Cardiac muscle cell (in vitro differentiated cells and primary cell): Measurements from ENCODE around the gene PRRG2. TPM values are rescaled to one million over a fixed set of nuclear protein-coding genes. Genes with fewer than 3 reads are reported as not detected.

Experiments
- DNase-seq, 2 donors: peaks; one replicate each; pipeline versions ENCODE4 v3.0.0 to v3.0.0-alpha.2; 2010 to 2017; ENCODE audit warnings: low read depth in 1 of 2, low spot score in 1 of 2
- H3K27ac ChIP-seq: fragments of 200-600 bp; sonication (generic); 2 replicates; pipeline ENCODE4 v1.5.1; 2016
- H3K27me3 ChIP-seq: fragments of 200-600 bp; sonication (generic); 2 replicates; pipeline ENCODE4 v1.6.0; 2016; ENCODE audit warnings: control low read depth
- H3K36me3 ChIP-seq: fragments of 200-600 bp; sonication (generic); 2 replicates; pipeline ENCODE4 v1.5.1; 2016; ENCODE audit warnings: control low read depth
- H3K4me1 ChIP-seq: fragments of 200-600 bp; sonication (generic); 2 replicates; pipeline ENCODE4 v1.8.1; 2017; ENCODE audit warnings: low read depth, mild to moderate bottlenecking, mixed run types
- H3K4me3 ChIP-seq: fragments of 200-600 bp; sonication (generic); 2 replicates; pipeline ENCODE4 v1.5.1; 2016; ENCODE audit warnings: mild to moderate bottlenecking
- H3K9me3 ChIP-seq: fragments of 200-600 bp; sonication (generic); 2 replicates; pipeline ENCODE4 v1.5.1; 2017; ENCODE audit warnings: low read depth, mild to moderate bottlenecking, control low read depth
- polyA plus RNA-seq: library from polyadenylated mRNA; unstranded; fragments of >200 nt; fragmentation: Nextera tagmentation; extraction: Ambion mirVana; gene quantifications from 2 replicates; pipeline ENCODE4 v1.2.1, GENCODE V29; 2016
- total RNA-seq: library from RNA; depleted of rRNA; stranded (reverse); fragments of >200 nt; gene quantifications from 2 replicates; pipeline ENCODE4 v1.2.3, GENCODE V29; 2016
- TF ChIP-seq, protein P1 (sequence below): IDR thresholded peaks from 2 replicates; pipeline ENCODE4 v1.5.1; 2012; ENCODE audit warnings: low read depth, mild to moderate bottlenecking, low read length

Gene PRRG2
- total and polyA plus RNA-seq, 2 experiments from 2014 or later: 0.10 to 8.2 TPM

DNA sequence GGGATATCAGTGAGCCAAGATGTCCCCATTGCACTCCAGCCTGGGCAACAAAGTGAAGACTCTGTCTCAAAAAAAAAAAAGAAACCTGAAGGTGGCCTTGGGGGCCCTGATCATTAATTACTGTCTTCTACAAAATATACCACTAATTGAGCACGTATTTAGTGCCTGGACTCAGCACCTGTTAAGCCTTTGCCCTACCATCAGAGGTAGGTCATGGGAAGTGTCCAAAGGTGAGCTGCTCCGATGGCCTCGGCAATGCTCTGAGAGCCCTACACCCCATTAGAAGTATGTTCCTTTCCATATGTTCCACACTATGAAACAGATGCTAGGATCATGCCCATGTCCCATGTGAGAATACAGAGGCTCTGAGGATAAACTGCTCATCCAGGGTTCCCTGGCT is 21.7 kb upstream of the PRRG2 start:
- TF ChIP-seq, protein P1, sequence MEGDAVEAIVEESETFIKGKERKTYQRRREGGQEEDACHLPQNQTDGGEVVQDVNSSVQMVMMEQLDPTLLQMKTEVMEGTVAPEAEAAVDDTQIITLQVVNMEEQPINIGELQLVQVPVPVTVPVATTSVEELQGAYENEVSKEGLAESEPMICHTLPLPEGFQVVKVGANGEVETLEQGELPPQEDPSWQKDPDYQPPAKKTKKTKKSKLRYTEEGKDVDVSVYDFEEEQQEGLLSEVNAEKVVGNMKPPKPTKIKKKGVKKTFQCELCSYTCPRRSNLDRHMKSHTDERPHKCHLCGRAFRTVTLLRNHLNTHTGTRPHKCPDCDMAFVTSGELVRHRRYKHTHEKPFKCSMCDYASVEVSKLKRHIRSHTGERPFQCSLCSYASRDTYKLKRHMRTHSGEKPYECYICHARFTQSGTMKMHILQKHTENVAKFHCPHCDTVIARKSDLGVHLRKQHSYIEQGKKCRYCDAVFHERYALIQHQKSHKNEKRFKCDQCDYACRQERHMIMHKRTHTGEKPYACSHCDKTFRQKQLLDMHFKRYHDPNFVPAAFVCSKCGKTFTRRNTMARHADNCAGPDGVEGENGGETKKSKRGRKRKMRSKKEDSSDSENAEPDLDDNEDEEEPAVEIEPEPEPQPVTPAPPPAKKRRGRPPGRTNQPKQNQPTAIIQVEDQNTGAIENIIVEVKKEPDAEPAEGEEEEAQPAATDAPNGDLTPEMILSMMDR: no peak
- Histone ChIP-seq H3K4me3 (no peak overlapping the region), H3K27me3 (no peaks in the 10 kb centered on the region), H3K36me3 (peaks cover 17% of the 10 kb centered on the region), H3K27ac (no peak overlapping the region), H3K4me1 (peaks cover 9% of the 10 kb centered on the region), H3K9me3 (no peaks in the 10 kb centered on the region)
- DNase-seq: no peak

DNA sequence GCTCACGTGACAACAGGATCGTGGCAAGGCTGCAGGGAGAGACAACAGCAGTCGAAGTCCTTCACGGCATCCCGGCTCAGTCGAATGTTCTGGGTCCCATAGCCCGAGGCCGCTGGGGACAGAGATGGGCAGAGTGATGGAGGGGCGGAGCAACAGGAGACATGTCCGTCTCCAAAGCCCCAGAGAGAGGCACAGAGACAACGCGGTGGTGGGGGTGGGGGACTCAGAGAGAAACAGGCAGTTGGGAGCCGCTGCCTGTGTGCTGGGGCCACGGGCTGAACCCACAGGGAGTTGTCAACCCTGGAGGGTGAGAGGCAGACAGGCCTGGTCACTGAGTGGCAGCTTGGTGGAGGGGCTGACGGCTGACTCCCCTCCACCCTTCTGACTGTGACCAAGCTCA is 21.2 kb upstream of the PRRG2 start:
- DNase-seq: no peak
- H3K4me1 ChIP-seq: peaks cover 9% of the 10 kb centered on the region

DNA sequence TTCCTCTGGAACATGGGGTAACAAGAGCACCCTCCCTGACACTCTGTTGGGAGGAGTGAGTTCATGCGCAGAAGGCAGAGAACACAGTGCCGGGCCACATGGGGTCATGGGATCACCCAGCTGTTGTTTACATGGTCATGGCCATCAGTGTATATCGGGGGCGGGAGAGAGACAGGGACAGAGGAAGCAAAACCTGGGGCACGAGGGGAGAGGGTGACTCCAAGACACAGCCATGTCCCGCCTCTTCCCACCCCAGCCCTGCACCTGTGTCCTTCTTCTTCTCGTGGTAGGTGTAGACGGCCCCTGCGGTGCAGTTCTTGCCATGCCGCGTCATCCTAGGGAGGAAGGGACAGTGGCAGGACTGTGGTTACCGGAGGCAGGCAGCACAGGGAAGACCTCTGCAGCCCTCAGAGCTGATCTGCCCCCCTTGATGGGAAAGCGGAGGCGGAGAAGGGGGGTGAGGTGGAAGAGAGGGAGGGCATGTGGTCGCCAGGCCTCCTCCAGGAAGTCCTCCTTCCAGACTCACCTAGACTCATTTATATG is 20.7 kb upstream of the PRRG2 start:
- no peak overlapping the region for H3K27ac ChIP-seq
- TF ChIP-seq, protein P1: no peak
- peaks cover 9% of the 10 kb centered on the region for H3K4me1 ChIP-seq
- no peak for DNase-seq
- H3K36me3 ChIP-seq: peaks cover 17% of the 10 kb centered on the region
- no peaks in the 10 kb centered on the region for H3K9me3 ChIP-seq
- H3K27me3 ChIP-seq: no peaks in the 10 kb centered on the region
- no peak overlapping the region for H3K4me3 ChIP-seq

More for the DNA sequence above, 21.2 kb upstream of the PRRG2 start:
- TF ChIP-seq, protein P1: no peak
- no peak overlapping the region for H3K27ac ChIP-seq
- H3K36me3 ChIP-seq: peaks cover 17% of the 10 kb centered on the region
- H3K4me3 ChIP-seq: no peak overlapping the region
- H3K9me3 ChIP-seq: no peaks in the 10 kb centered on the region
- H3K27me3 ChIP-seq: no peaks in the 10 kb centered on the region

DNA sequence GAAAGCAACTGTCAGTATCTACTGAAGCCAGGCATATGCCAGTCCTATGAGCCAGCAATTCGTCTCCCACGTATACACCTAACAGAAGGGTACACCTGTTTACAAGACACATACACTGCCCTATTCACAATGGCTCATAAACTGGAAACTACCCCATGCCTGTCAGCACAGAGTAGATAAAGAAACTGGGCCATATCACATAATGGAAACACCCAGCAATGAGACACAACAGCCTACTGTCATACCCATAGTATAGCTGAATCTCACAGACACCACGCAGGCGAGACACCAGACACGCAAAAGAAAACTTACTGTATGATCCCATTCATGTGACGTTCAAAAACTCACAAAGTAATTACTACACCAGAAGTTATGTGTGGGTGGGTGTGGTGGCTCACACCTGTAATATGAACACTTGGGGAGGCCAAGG is 16.5 kb upstream of the PRRG2 start:
- H3K27me3 ChIP-seq: no peaks in the 10 kb centered on the region
- no peak for DNase-seq

DNA sequence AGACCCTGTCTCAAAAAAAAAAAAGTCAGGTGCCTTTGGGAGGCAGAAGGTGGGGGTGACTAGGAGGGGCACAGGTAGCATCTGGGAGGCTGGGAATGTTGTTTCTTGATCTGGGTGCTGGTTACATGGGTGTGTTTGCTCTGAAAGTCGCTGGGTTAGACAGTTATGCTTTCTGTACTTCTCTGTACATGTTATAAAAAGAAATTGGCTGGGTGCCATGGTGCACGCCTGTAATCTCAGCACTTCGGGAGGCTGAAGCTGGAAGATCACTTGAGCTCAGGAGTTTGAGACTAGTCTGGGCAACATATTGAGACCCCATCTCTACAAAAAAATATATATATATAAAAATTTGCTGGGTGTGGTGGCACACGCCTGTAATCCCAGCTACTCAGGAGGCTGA is 15.9 kb upstream of the PRRG2 start:
- Histone ChIP-seq H3K27me3 (no peaks in the 10 kb centered on the region), H3K9me3 (no peaks in the 10 kb centered on the region), H3K27ac (no peak overlapping the region), H3K4me1 (no peaks in the 10 kb centered on the region), H3K36me3 (no peaks in the 10 kb centered on the region), H3K4me3 (no peak overlapping the region)
- TF ChIP-seq, protein P1: no peak
- DNase-seq: peak; percentile 67 to 70

More for the DNA sequence above, 16.5 kb upstream of the PRRG2 start:
- H3K9me3 ChIP-seq: no peaks in the 10 kb centered on the region
- no peak overlapping the region for H3K27ac ChIP-seq
- peaks cover under 1% of the 10 kb centered on the region for H3K36me3 ChIP-seq
- no peak overlapping the region for H3K4me3 ChIP-seq
- TF ChIP-seq, protein P1: no peak
- H3K4me1 ChIP-seq: no peaks in the 10 kb centered on the region
